Osteoblast (primary cell): Measurements from ENCODE around the gene KIF18A. TPM values are rescaled to one million over a fixed set of nuclear protein-coding genes. Genes with fewer than 3 reads are reported as not detected.
"Not testable (repeated sequence)": the region's sequence is repeated elsewhere in the genome, so short reads cannot be mapped to it uniquely, and the experiment has no call there.

Source experiments
- DNase-seq: peaks from one replicate; pipeline ENCODE4 v3.0.0; 2011; ENCODE audit warnings: low spot score, mixed read lengths; ENCODE audit not compliant: insufficient read length; ENCODE audit errors: missing footprints
- H2AFZ ChIP-seq: 2 replicates; pipeline ENCODE4 v1.6.0; 2011; ENCODE audit warnings: mild to moderate bottlenecking, low read length
- H3K27ac ChIP-seq: 2 replicates; pipeline ENCODE4 v1.5.1; 2011; ENCODE audit warnings: mild to moderate bottlenecking, low read depth, low read length, moderate library complexity
- H3K27me3 ChIP-seq: 2 replicates; pipeline ENCODE4 v1.6.0; 2012; ENCODE audit warnings: mild to moderate bottlenecking, control low read depth, inconsistent platforms, low read length, moderate library complexity; ENCODE audit not compliant: insufficient read depth
- H3K36me3 ChIP-seq: 2 replicates; pipeline ENCODE4 v1.5.1; 2011; ENCODE audit warnings: mild to moderate bottlenecking, low read length, control low read depth, moderate library complexity; ENCODE audit not compliant: insufficient read depth
- H3K4me1 ChIP-seq: 2 replicates; pipeline ENCODE4 v1.5.1; 2011; ENCODE audit warnings: mild to moderate bottlenecking, low read length, control low read depth, moderate library complexity; ENCODE audit not compliant: insufficient read depth
- H3K4me2 ChIP-seq: 2 replicates; pipeline ENCODE4 v1.6.0; 2011; ENCODE audit warnings: mild to moderate bottlenecking, low read length; ENCODE audit not compliant: insufficient read depth
- H3K4me3 ChIP-seq: fragments of 200-600 bp; sonication (generic); 3 replicates; pipeline ENCODE4 v1.5.1; 2012; ENCODE audit warnings: mild to moderate bottlenecking, low read length, inconsistent platforms; ENCODE audit not compliant: insufficient read depth
- H3K79me2 ChIP-seq: 2 replicates; pipeline ENCODE4 v1.6.0; 2012; ENCODE audit warnings: mild to moderate bottlenecking, low read length, control low read depth, inconsistent platforms; ENCODE audit not compliant: insufficient read depth
- H3K9me3 ChIP-seq: 2 replicates; pipeline ENCODE4 v1.5.1; 2011; ENCODE audit warnings: low read depth, low read length, control low read depth
- H4K20me1 ChIP-seq: 2 replicates; pipeline ENCODE4 v1.6.0; 2012; ENCODE audit warnings: mild to moderate bottlenecking, low read length, control low read depth; ENCODE audit not compliant: insufficient read depth
- CTCF ChIP-seq: IDR thresholded peaks from 2 replicates; pipeline ENCODE4 v1.5.1; 2011; ENCODE audit warnings: mild to moderate bottlenecking, low read depth, low read length, moderate library complexity; ENCODE audit errors: extremely low read depth
- total RNA-seq: library from RNA; depleted of rRNA; stranded (reverse); fragments of >200 nt; gene quantifications from 2 replicates; pipeline ENCODE4 v1.2.3, GENCODE V29; 2012

KIF18A gene
- total RNA-seq, 1 donor, result 4.0 TPM

- no peaks in the 10 kb centered on the region for H4K20me1 ChIP-seq
- no peak overlapping the region for H3K4me3 ChIP-seq
- no peaks in the 10 kb centered on the region for H3K4me1 ChIP-seq
- DNase-seq, result no peak
- TF ChIP-seq CTCF, result no peak
- no peaks in the 10 kb centered on the region for H3K27me3 ChIP-seq
- peaks cover 12% of the 10 kb centered on the region for H3K9me3 ChIP-seq
- no peak overlapping the region for H2AFZ ChIP-seq
- peaks cover 2% of the 10 kb centered on the region for H3K79me2 ChIP-seq
- no peak overlapping the region for H3K4me2 ChIP-seq
- peaks cover 46% of the 10 kb centered on the region for H3K36me3 ChIP-seq
- H3K27ac ChIP-seq, result no peak overlapping the region
These were observed 29.9 kb upstream of the KIF18A start for GRCh38 chr11:28137832-28138231.

DNA sequence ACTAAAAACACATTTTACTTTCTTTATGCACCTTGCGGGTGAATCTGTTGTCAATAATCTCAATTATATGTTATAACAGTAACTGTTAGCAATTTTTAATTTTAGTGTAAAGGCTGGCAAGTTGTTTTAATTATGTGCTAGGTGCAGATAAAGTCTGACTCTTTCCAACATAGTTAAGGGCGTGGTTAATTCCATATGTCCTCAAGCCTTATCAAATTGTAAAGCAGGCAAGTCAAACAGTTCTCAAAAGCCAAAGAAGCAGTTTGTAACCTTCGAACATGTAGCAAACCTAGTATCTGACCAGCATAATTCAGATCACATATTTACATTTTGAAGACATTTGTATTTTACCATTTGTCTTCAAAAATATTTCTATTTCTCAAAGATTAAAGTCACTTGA, 29.4 kb upstream of the KIF18A start:
- Histone ChIP-seq H3K36me3 (peaks cover 46% of the 10 kb centered on the region), H3K79me2 (peaks cover 2% of the 10 kb centered on the region), H3K27me3 (no peaks in the 10 kb centered on the region), H3K4me1 (no peaks in the 10 kb centered on the region), H2AFZ (no peak overlapping the region), H4K20me1 (no peaks in the 10 kb centered on the region), H3K4me2 (no peak overlapping the region), H3K27ac (no peak overlapping the region), H3K9me3 (peaks cover 12% of the 10 kb centered on the region), H3K4me3 (no peak overlapping the region)
- no peak for TF ChIP-seq CTCF
- no peak for DNase-seq

DNA sequence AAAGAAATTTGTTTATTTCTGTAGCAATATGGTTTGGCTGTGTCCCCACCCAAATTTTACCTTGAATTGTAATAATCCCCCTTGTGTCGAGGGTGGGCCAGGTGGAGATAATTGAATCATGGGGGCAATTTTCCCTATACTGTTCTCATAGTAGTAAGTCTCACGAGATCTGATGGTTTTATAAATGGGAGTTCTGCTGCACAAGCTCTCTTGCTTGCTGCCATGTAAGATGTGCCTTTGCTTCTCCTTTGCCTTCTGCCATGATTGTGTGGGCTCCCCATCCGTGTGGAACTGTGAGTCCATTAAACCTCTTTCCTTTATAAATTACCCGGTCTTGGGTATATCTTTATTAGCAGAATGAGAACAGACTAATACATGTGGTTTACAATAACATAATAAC, 28.2 kb upstream of the KIF18A start:
- DNase-seq, H3K27ac ChIP-seq, H2AFZ ChIP-seq, H3K27me3 ChIP-seq, H3K79me2 ChIP-seq, H3K4me1 ChIP-seq, H3K4me2 ChIP-seq, H3K4me3 ChIP-seq, H4K20me1 ChIP-seq: not testable (repeated sequence)
- Histone ChIP-seq H3K36me3 (peaks cover 44% of the 10 kb centered on the region), H3K9me3 (peaks cover 12% of the 10 kb centered on the region)

GRCh38 chr11:28133146-28133545, 25.2 kb upstream of the KIF18A start:
- Histone ChIP-seq H3K27ac (no peak overlapping the region), H3K4me3 (no peak overlapping the region), H3K79me2 (peaks cover 2% of the 10 kb centered on the region), H3K9me3 (no peaks in the 10 kb centered on the region), H3K4me2 (no peak overlapping the region), H3K36me3 (peaks cover 22% of the 10 kb centered on the region), H3K4me1 (no peaks in the 10 kb centered on the region), H2AFZ (no peak overlapping the region), H3K27me3 (no peaks in the 10 kb centered on the region), H4K20me1 (no peaks in the 10 kb centered on the region)
- DNase-seq, result peak; percentile 42
- no peak for TF ChIP-seq CTCF
